ENCODE measurements around the gene NCOA3.

The NCOA3 gene

GRCh38 chr20:47596003-47596571 lies 94.4 kb downstream of the NCOA3 start:
- no peak overlapping the region for H3K4me3 ChIP-seq (ENCODE audit: low read depth, low read length)

GRCh38 chr20:47597090-47597489 lies 95.4 kb downstream of the NCOA3 start:
- H3K4me3 ChIP-seq (ENCODE audit: low read depth, low read length) = no peak overlapping the region

- H3K4me3 ChIP-seq (ENCODE audit: low read depth, low read length) = no peak overlapping the region
Observed at GRCh38 chr20:47598911-47599744, 97.4 kb downstream of the NCOA3 start.

GRCh38 chr20:47600967-47601547 lies 99.4 kb downstream of the NCOA3 start:
- H3K4me3 ChIP-seq (ENCODE audit: low read depth, low read length) = no peak overlapping the region

GRCh38 chr20:47603260-47603659 lies 101.6 kb downstream of the NCOA3 start:
- H3K4me3 ChIP-seq (ENCODE audit: low read depth, low read length) = no peak overlapping the region

- no peak overlapping the region for H3K4me3 ChIP-seq (ENCODE audit: low read depth, low read length)
Observed at GRCh38 chr20:47605673-47606413, 104.2 kb downstream of the NCOA3 start.

GRCh38 chr20:47606414-47606982 lies 104.8 kb downstream of the NCOA3 start:
- no peak overlapping the region for H3K4me3 ChIP-seq (ENCODE audit: low read depth, low read length)

- H3K4me3 ChIP-seq (ENCODE audit: low read depth, low read length) = no peak overlapping the region
Observed at GRCh38 chr20:47606983-47607613, 105.4 kb downstream of the NCOA3 start.

- H3K4me3 ChIP-seq (ENCODE audit: low read depth, low read length) = no peak overlapping the region
Observed at GRCh38 chr20:47609001-47609400, 107.3 kb downstream of the NCOA3 start.

- no peak overlapping the region for H3K4me3 ChIP-seq (ENCODE audit: low read depth, low read length)
Observed at GRCh38 chr20:47610247-47610944, 108.7 kb downstream of the NCOA3 start.

- no peak overlapping the region for H3K4me3 ChIP-seq (ENCODE audit: low read depth, low read length)
Observed at GRCh38 chr20:47610945-47611250, 109.2 kb downstream of the NCOA3 start.

- no peak overlapping the region for H3K4me3 ChIP-seq (ENCODE audit: low read depth, low read length)
Observed at GRCh38 chr20:47611785-47612184, 110.1 kb downstream of the NCOA3 start.

GRCh38 chr20:47612670-47613069 lies 111.0 kb downstream of the NCOA3 start:
- H3K4me3 ChIP-seq (ENCODE audit: low read depth, low read length) = no peak overlapping the region

GRCh38 chr20:47614703-47615309 lies 113.1 kb downstream of the NCOA3 start:
- no peak overlapping the region for H3K4me3 ChIP-seq (ENCODE audit: low read depth, low read length)

- no peak overlapping the region for H3K4me3 ChIP-seq (ENCODE audit: low read depth, low read length)
Observed at GRCh38 chr20:47618479-47618878, 116.8 kb downstream of the NCOA3 start.

GRCh38 chr20:47620808-47621805 lies 119.4 kb downstream of the NCOA3 start:
- no peak overlapping the region for H3K4me3 ChIP-seq (ENCODE audit: low read depth, low read length)

GRCh38 chr20:47622118-47622665 lies 120.5 kb downstream of the NCOA3 start:
- H3K4me3 ChIP-seq (ENCODE audit: low read depth, low read length) = no peak overlapping the region

- H3K4me3 ChIP-seq (ENCODE audit: low read depth, low read length) = no peak overlapping the region
Observed at GRCh38 chr20:47623206-47623605, 121.5 kb downstream of the NCOA3 start.
